Measurements from ENCODE around the gene RGS6. TPM values are rescaled to one million over a fixed set of nuclear protein-coding genes. Genes with fewer than 3 reads are reported as not detected.

The RGS6 gene
- total and polyA plus RNA-seq, 2 of the 4 experiments (the other 2 are of a cell fraction): not detected

GRCh38 chr14:72430457-72430856 lies 498.2 kb downstream of the RGS6 start (continued):
- TF ChIP-seq MAZ (IDR thresholded peaks at IDR 0.05; ENCODE audit: borderline replicate concordance, low read depth, low read length): no peak

DNA sequence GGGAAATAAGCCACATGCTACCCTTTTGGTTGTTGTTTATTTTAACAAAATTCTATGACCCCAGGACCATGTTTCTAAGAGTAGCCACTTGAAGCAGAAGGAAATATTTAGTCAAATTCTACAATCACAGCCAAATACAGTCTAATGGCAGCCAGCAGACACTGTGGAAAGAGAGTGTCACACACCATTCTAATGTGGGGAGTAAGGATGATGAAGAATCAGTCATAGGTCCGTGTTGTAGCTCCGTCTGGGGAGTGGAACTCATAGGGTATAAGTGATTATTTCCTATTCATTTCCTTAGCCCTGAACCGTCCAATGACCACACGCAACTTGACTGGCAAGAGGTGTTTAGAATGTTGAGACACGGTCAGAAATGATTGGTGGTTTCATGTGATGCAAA lies 500.5 kb downstream of the RGS6 start:
- H3K9me3 ChIP-seq (ENCODE audit: control insufficient read depth, insufficient read depth, low read length): no peaks in the 10 kb centered on the region
- H3K4ac ChIP-seq (ENCODE audit: low read depth, low read length): no peak overlapping the region
- no peak overlapping the region for H3K56ac ChIP-seq (ENCODE audit: extremely low read depth, insufficient read depth, low read length)
- H2BK120ac ChIP-seq (ENCODE audit: low read depth, low read length): no peak overlapping the region
- H2BK15ac ChIP-seq (ENCODE audit: low read depth, low read length): no peak overlapping the region
- H4K8ac ChIP-seq (ENCODE audit: low read depth in 2 of 2, low read length in 2 of 2): no peak overlapping the region
- in situ Hi-C loops (cut with MboI; ENCODE audit: low sequenced_read_pairs) (no loop called here), dilution Hi-C loops (cut with HindIII; ENCODE audit: low sequenced_read_pairs, unreplicated experiment) (no loop called here), intact Hi-C loops (cut with micrococcal nuclease) (no loop called here)
- no peaks in the 10 kb centered on the region for H3K9me1 ChIP-seq (ENCODE audit: insufficient read depth, low read length)
- no peak overlapping the region for H3K23ac ChIP-seq (ENCODE audit: low read depth, low read length)
- no peak overlapping the region for H2AK5ac ChIP-seq (ENCODE audit: low read depth, low read length)
- peaks cover 7% of the 10 kb centered on the region; the same call in 1 of the 2 replicates for H3K27me3 ChIP-seq (ENCODE audit: control insufficient read depth, insufficient read depth, low read length)
- H3K4me2 ChIP-seq (ENCODE audit: low read depth, low read length): no peak overlapping the region
- no peak overlapping the region for H2AFZ ChIP-seq (replicated peaks; ENCODE audit: low read length, poor library complexity)
- no TSS peak for BruUV-seq (replicated peaks)
- no peak overlapping the region for H3K4me3 ChIP-seq (ENCODE audit: insufficient read depth, low read depth, low read length)
- no CpG with 5 or more reads among the region's 5 CpGs for WGBS, 2 experiments (ENCODE audit: extremely low coverage in 2 of 2, insufficient read length in 1 of 2)
- no peak overlapping the region for H2AK9ac ChIP-seq (replicated peaks; ENCODE audit: low read depth, low read length, poor library complexity)
- H4K5ac ChIP-seq (ENCODE audit: low read depth, low read length): no peak overlapping the region
- no peak overlapping the region for H2BK20ac ChIP-seq (ENCODE audit: low read depth, low read length)
- H3K4me1 ChIP-seq (ENCODE audit: control insufficient read depth, insufficient read depth, low read length): no peaks in the 10 kb centered on the region
- no peak overlapping the region for H3K14ac ChIP-seq (replicated peaks; ENCODE audit: low read depth, low read length)
- H3K36me3 ChIP-seq (ENCODE audit: control insufficient read depth, insufficient read depth, low read length): no peaks in the 10 kb centered on the region
- no peaks in the 10 kb centered on the region for H3K79me1 ChIP-seq (ENCODE audit: low read depth in 1 of 2, low read length in 2 of 2)
- H4K91ac ChIP-seq (ENCODE audit: insufficient read depth, low read depth, low read length): no peak overlapping the region
- H3K18ac ChIP-seq (ENCODE audit: low read depth, low read length): no peak overlapping the region
- ChIA-PET CTCF (no interaction called here), POLR2A (ENCODE audit: unreplicated experiment) (no interaction called here)
- no peak overlapping the region for H2BK5ac ChIP-seq (ENCODE audit: low read depth, low read length, poor library complexity, severe bottlenecking)
- no peak for ATAC-seq (ENCODE audit: low read depth)
- H3K27ac ChIP-seq (ENCODE audit: insufficient read depth, low read length): no peak overlapping the region
- H3K9ac ChIP-seq (ENCODE audit: low read depth, low read length): no peak overlapping the region
- H4K20me1 ChIP-seq (ENCODE audit: insufficient read depth, low read length): no peaks in the 10 kb centered on the region
- no peak for DNase-seq
- no peak for TF ChIP-seq MAFK (IDR thresholded peaks at IDR 0.05; ENCODE audit: low read depth, low read length)
- no peak for TF ChIP-seq CHD1 (IDR thresholded peaks at IDR 0.05; ENCODE audit: low read depth, low read length)
- no peak for TF ChIP-seq NFE2L2 (IDR thresholded peaks at IDR 0.05; ENCODE audit: low read depth, low read length)
- TF ChIP-seq SMC3 (IDR thresholded peaks at IDR 0.05; ENCODE audit: low read depth, low read length): no peak
- no peak for TF ChIP-seq MAZ (IDR thresholded peaks at IDR 0.05; ENCODE audit: borderline replicate concordance, low read depth, low read length)
- TF ChIP-seq POLR2A (IDR thresholded peaks at IDR 0.05; ENCODE audit: low read depth, low read length): no peak
- TF ChIP-seq, protein P1, sequence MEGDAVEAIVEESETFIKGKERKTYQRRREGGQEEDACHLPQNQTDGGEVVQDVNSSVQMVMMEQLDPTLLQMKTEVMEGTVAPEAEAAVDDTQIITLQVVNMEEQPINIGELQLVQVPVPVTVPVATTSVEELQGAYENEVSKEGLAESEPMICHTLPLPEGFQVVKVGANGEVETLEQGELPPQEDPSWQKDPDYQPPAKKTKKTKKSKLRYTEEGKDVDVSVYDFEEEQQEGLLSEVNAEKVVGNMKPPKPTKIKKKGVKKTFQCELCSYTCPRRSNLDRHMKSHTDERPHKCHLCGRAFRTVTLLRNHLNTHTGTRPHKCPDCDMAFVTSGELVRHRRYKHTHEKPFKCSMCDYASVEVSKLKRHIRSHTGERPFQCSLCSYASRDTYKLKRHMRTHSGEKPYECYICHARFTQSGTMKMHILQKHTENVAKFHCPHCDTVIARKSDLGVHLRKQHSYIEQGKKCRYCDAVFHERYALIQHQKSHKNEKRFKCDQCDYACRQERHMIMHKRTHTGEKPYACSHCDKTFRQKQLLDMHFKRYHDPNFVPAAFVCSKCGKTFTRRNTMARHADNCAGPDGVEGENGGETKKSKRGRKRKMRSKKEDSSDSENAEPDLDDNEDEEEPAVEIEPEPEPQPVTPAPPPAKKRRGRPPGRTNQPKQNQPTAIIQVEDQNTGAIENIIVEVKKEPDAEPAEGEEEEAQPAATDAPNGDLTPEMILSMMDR (conservative IDR thresholded peaks at IDR 0.05; ENCODE audit: low read depth, low read length): no peak
- TF ChIP-seq RFX5 (IDR thresholded peaks at IDR 0.05; ENCODE audit: low read depth, low read length): no peak
- TF ChIP-seq CEBPB (IDR thresholded peaks at IDR 0.05; ENCODE audit: low read depth, low read length): no peak
- no peak for TF ChIP-seq RAD21 (IDR thresholded peaks at IDR 0.05; ENCODE audit: low read length)
- TF ChIP-seq, protein P2, sequence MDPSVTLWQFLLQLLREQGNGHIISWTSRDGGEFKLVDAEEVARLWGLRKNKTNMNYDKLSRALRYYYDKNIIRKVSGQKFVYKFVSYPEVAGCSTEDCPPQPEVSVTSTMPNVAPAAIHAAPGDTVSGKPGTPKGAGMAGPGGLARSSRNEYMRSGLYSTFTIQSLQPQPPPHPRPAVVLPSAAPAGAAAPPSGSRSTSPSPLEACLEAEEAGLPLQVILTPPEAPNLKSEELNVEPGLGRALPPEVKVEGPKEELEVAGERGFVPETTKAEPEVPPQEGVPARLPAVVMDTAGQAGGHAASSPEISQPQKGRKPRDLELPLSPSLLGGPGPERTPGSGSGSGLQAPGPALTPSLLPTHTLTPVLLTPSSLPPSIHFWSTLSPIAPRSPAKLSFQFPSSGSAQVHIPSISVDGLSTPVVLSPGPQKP (IDR thresholded peaks at IDR 0.05; ENCODE audit: borderline replicate concordance, low read depth, low read length): no peak
- TF ChIP-seq MXI1 (IDR thresholded peaks at IDR 0.05; ENCODE audit: borderline replicate concordance, low read depth, low read length): no peak
- TF ChIP-seq FOS (IDR thresholded peaks at IDR 0.05; ENCODE audit: low read depth, low read length): no peak
- TF ChIP-seq BHLHE40 (IDR thresholded peaks at IDR 0.05; ENCODE audit: low read depth, low read length): no peak
- TF ChIP-seq RCOR1 (IDR thresholded peaks at IDR 0.05; ENCODE audit: insufficient replicate concordance, low read length): no peak
